GM19324 (cell line): ENCODE measurements around the gene SEC14L2.
A peak's percentile ranks its signal among the peaks of the same experiment; 100 is the strongest.
"Not testable (repeated sequence)": the region's sequence is repeated elsewhere in the genome, so short reads cannot be mapped to it uniquely, and the experiment has no call there.

Experiments used
- ATAC-seq: cut with Tn5 transposase; IDR thresholded peaks from one replicate; pipeline ENCODE4 v1.9.1; 2021; ENCODE audit warnings: mild to moderate bottlenecking, moderate library complexity; ENCODE audit not compliant: unreplicated experiment, low FRiP score

SEC14L2 gene

GRCh38 chr22:30402028-30402765, 5.4 kb downstream of the SEC14L2 start:
- ATAC-seq, result no peak

- ATAC-seq, result not testable (repeated sequence)
Observed at GRCh38 chr22:30402766-30403104, 5.9 kb downstream of the SEC14L2 start.

GRCh38 chr22:30404307-30404706, 7.5 kb downstream of the SEC14L2 start:
- no peak for ATAC-seq

- no peak for ATAC-seq
Observed at GRCh38 chr22:30405731-30406130, 8.9 kb downstream of the SEC14L2 start.

GRCh38 chr22:30406400-30406799, 9.6 kb downstream of the SEC14L2 start:
- no peak for ATAC-seq

- ATAC-seq, result no peak
Observed at GRCh38 chr22:30408388-30409102, 11.7 kb downstream of the SEC14L2 start.

GRCh38 chr22:30411780-30412179, 15.0 kb downstream of the SEC14L2 start:
- ATAC-seq, result no peak

- ATAC-seq, result no peak
Observed at GRCh38 chr22:30413001-30413400, 16.2 kb downstream of the SEC14L2 start.

- ATAC-seq, result no peak
Observed at GRCh38 chr22:30413745-30414524, 17.1 kb downstream of the SEC14L2 start.

GRCh38 chr22:30414525-30415047, 17.8 kb downstream of the SEC14L2 start:
- no peak for ATAC-seq

GRCh38 chr22:30416403-30416802, 19.6 kb downstream of the SEC14L2 start:
- no peak for ATAC-seq

- no peak for ATAC-seq
Observed at GRCh38 chr22:30416837-30417236, 20.0 kb downstream of the SEC14L2 start.

GRCh38 chr22:30420347-30421125, 23.7 kb downstream of the SEC14L2 start:
- no peak for ATAC-seq

- no peak for ATAC-seq
Observed at GRCh38 chr22:30421695-30422480, 25.1 kb downstream of the SEC14L2 start.

GRCh38 chr22:30422481-30423300, 25.9 kb downstream of the SEC14L2 start:
- no peak for ATAC-seq

- peak; percentile 32 for ATAC-seq
Observed at GRCh38 chr22:30423301-30423958, 26.6 kb downstream of the SEC14L2 start.

GRCh38 chr22:30423959-30424533, 27.2 kb downstream of the SEC14L2 start:
- peak; percentile 92 for ATAC-seq
